ENCODE results near the gene CCDC137. TPM values are rescaled to one million over a fixed set of nuclear protein-coding genes. Genes with fewer than 3 reads are reported as not detected.

CCDC137 gene
- total RNA-seq, 4 donors from 2014 or later: 4.4 to 11.4 (median 8.8) TPM

DNA sequence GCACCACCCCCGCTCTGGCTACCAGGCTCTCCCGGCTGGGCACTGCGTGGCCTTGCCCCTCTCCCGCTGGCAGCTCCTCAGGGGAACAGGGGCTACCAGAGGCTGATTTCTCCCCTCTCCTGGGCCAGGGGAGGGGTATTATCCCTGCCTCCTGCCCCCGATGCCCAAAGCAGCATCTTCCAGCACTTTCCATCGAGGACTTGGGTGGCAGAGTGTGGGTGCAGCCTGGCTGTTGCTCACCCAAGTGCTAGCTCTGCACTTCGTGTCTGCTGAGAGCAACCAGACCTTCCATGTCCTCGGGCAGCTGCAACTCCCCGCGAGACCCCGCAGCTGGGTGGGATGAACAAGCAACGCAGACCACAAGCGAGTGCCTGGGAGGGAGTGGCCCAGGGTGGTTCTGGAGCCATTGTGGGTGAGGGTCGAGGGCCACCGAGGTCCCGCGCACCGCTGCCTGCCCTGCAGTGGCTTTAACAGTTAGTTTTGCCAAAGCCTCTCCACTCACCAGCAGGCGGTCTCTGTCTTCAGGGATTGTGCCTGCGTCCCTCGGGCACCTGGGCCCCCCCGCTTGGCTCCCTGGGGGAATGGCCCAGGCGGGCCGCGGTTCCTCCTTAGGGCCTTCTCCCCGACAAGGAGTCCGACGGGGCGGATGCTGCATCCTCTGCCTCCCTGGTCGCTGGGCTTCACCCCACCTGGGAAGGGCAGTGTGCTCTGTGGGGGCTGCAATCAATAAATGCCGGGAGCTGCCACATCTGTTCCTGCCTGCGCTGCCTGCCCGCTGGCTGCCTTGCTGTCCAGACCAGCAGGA is 53.9 kb downstream of the CCDC137 start:
- H3K36me3 ChIP-seq: no peaks in the 10 kb centered on the region
- DNase-seq: no peak

DNA sequence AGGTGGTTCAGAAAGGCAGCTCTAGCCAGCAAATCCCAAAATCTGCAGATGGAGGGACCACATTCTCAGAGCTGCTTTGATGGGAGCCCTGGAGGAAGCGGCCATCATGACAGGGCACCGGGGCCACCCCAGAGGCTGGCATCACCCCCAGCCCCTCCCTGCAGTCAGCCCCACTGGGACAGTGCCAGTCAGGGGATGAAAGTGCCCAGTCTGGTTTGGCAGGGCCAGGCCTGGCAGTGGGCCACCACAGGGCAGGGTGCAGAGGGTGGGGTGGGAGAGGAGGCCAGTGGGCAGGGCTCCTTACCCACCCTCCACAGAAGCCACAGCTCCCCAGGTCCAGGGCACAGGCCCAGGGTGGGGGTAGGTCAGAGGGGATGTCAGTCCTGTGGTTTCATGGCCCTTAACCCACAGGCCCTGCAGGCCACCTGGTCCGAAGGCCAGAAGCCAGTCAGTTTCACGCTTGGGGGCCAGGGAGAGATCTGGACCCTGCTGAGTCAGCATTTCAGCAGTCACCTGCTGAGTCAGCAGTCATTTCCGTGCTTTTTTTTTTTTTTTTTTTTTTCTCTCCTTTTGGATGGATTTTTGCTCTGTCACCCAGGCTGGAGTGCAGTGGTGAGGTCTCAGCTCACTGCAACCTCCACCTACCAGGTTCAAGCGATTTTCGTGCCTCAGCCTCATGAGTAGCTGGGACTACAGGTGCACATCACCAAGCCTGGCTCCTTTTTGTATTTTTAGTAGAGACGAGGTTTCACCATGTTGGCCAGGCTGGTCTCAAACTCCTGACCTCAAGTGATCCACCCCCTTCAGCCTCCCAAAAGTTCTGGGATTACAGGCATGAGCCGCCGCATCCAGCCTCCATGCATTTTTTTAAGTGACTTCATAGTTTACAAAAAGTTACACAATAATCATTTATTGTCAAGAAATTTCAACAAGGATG is 55.9 kb downstream of the CCDC137 start:
- Histone ChIP-seq H3K27me3 (no peaks in the 10 kb centered on the region), H3K27ac (peak overlapping the region; percentile 73 to 77 (median 75)), H3K9me3 (no peaks in the 10 kb centered on the region), H3K36me3 (no peaks in the 10 kb centered on the region), H3K4me3 (replicated peaks in 1 of 3) (no peak overlapping the region), H3K4me1 (peaks cover 19 to 21% of the 10 kb centered on the region in 2 donors)
- TF ChIP-seq POLR2A (IDR thresholded peaks at IDR 0.05): peak in 1 of 2 donors; percentile 16
- TF ChIP-seq, protein P1, sequence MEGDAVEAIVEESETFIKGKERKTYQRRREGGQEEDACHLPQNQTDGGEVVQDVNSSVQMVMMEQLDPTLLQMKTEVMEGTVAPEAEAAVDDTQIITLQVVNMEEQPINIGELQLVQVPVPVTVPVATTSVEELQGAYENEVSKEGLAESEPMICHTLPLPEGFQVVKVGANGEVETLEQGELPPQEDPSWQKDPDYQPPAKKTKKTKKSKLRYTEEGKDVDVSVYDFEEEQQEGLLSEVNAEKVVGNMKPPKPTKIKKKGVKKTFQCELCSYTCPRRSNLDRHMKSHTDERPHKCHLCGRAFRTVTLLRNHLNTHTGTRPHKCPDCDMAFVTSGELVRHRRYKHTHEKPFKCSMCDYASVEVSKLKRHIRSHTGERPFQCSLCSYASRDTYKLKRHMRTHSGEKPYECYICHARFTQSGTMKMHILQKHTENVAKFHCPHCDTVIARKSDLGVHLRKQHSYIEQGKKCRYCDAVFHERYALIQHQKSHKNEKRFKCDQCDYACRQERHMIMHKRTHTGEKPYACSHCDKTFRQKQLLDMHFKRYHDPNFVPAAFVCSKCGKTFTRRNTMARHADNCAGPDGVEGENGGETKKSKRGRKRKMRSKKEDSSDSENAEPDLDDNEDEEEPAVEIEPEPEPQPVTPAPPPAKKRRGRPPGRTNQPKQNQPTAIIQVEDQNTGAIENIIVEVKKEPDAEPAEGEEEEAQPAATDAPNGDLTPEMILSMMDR (IDR thresholded peaks at IDR 0.05): peak in 3 of 6 experiments; percentile 4 to 41 (median 26)
- peak; percentile 97 for DNase-seq
- WGBS, 2 donors: 28 to 35% methylated on average over 9 to 10 of the region's 10 CpGs
- intact Hi-C loops (cut with DNase I): no loop called here

More for the DNA sequence above, 53.9 kb downstream of the CCDC137 start:
- Histone ChIP-seq H3K27me3 (no peaks in the 10 kb centered on the region), H3K4me1 (peaks cover 19 to 21% of the 10 kb centered on the region in 2 donors), H3K4me3 (replicated peaks in 1 of 3) (no peak overlapping the region), H3K9me3 (no peaks in the 10 kb centered on the region), H3K27ac (no peak overlapping the region)
- no peak for TF ChIP-seq POLR2A (IDR thresholded peaks at IDR 0.05)
- TF ChIP-seq, protein P1 (IDR thresholded peaks at IDR 0.05): no peak
- WGBS, 2 donors: 87 to 89% methylated on average over 17 to 32 of the region's 33 CpGs
- intact Hi-C loops (cut with DNase I): no loop called here

Small RNA genes within 50 kb of the gene (microRNA-seq; reads per million reads assigned to microRNA genes)
- not detected for gene MIR6786

Small RNA genes within 50 kb of the gene (small RNA-seq; reads per million reads assigned to genes)
- not detected for gene MIR6786

Other genes with a start within 250 kb of the CCDC137 start
- 1,000 to 10,000 TPM; 1,168 to 4,304 (median 2,945) TPM for gene ACTG1, start 153.9 kb upstream of the CCDC137 start, total RNA-seq
- 10 to 100 TPM in 3 of 4 donors, 1 to 10 TPM in 1; 9.7 to 20.7 (median 17.0) TPM for gene FSCN2, start 138.4 kb upstream of the CCDC137 start, total RNA-seq
- 10 to 100 TPM; 24.1 to 35.2 (median 31.0) TPM for gene FAAP100, start 114.4 kb upstream of the CCDC137 start, total RNA-seq
- gene NPLOC4, start 29.6 kb upstream of the CCDC137 start, total RNA-seq: 10 to 100 TPM; 45.8 to 98.5 (median 58.1) TPM
- gene TSPAN10, start 29.5 kb upstream of the CCDC137 start, total RNA-seq: 1 to 10 TPM in 1 of 4 donors, under 1 TPM in 2, not detected in 1; 0.29 to 2.6 (median 0.40) TPM
- not detected for gene PDE6G, start 10.2 kb upstream of the CCDC137 start, total RNA-seq
- 10 to 100 TPM; 20.5 to 46.3 (median 34.2) TPM for gene OXLD1, start 132 bp upstream of the CCDC137 start, total RNA-seq
- 10 to 100 TPM; 29.7 to 46.5 (median 37.2) TPM for gene ARL16, start 17.1 kb downstream of the CCDC137 start, total RNA-seq
- 10 to 100 TPM; 62.9 to 98.3 (median 67.3) TPM for gene HGS, start 17.3 kb downstream of the CCDC137 start, total RNA-seq
- gene MRPL12, start 36.6 kb downstream of the CCDC137 start, total RNA-seq: 10 to 100 TPM; 30.7 to 89.3 (median 46.4) TPM
- gene SLC25A10, start 45.5 kb downstream of the CCDC137 start, total RNA-seq: 10 to 100 TPM in 3 of 4 donors, 1 to 10 TPM in 1; 8.9 to 26.3 (median 20.8) TPM
- gene GCGR, start 137.4 kb downstream of the CCDC137 start, total RNA-seq: not detected
- 10 to 100 TPM; 55.2 to 88.6 (median 83.7) TPM for gene MCRIP1, start 166.6 kb downstream of the CCDC137 start, total RNA-seq
- gene PPP1R27, start 168.3 kb downstream of the CCDC137 start, total RNA-seq: not detected
- gene P4HB, start 193.8 kb downstream of the CCDC137 start, total RNA-seq: 1,000 to 10,000 TPM in 1 of 4 donors, 100 to 1,000 TPM in 3; 548 to 1,124 (median 681) TPM
- 100 to 1,000 TPM; 115 to 173 (median 164) TPM for gene ARHGDIA, start 204.6 kb downstream of the CCDC137 start, total RNA-seq
- 100 to 1,000 TPM in 1 of 4 donors, 10 to 100 TPM in 3; 55.5 to 106 (median 75.4) TPM for gene ALYREF, start 224.8 kb downstream of the CCDC137 start, total RNA-seq
- gene ANAPC11, start 225.0 kb downstream of the CCDC137 start, total RNA-seq: 100 to 1,000 TPM in 3 of 4 donors, 10 to 100 TPM in 1; 88.8 to 202 (median 169) TPM
- 1 to 10 TPM in 1 of 4 donors, under 1 TPM in 2, not detected in 1; 0.33 to 1.1 (median 0.38) TPM for gene NPB, start 235.5 kb downstream of the CCDC137 start, total RNA-seq
- gene PCYT2, start 244.7 kb downstream of the CCDC137 start, total RNA-seq: 10 to 100 TPM; 30.4 to 36.5 (median 34.2) TPM

All from thyroid gland (tissue), 4 donors.